ENCODE results near the gene SNCA.

DNA sequence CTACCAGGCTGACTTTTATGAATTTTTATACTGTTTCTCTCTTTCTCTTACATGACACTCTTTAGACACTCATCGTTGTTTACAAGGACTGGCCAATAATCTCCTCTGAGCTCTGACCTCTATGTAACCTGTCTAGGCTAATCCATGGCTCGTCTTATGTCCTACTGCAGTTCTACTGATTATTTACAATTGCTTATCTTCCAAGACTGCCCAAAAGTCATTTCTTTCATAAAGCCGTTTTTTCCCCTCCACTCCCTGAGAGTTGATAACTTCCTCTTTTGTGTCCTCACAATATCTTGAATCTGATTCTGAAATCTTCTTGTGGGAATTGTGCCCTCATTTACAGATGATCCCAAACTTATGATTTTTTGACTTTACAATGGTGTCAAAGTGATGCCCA, 18.3 kb upstream of the SNCA start:
- TF ChIP-seq, protein P1, sequence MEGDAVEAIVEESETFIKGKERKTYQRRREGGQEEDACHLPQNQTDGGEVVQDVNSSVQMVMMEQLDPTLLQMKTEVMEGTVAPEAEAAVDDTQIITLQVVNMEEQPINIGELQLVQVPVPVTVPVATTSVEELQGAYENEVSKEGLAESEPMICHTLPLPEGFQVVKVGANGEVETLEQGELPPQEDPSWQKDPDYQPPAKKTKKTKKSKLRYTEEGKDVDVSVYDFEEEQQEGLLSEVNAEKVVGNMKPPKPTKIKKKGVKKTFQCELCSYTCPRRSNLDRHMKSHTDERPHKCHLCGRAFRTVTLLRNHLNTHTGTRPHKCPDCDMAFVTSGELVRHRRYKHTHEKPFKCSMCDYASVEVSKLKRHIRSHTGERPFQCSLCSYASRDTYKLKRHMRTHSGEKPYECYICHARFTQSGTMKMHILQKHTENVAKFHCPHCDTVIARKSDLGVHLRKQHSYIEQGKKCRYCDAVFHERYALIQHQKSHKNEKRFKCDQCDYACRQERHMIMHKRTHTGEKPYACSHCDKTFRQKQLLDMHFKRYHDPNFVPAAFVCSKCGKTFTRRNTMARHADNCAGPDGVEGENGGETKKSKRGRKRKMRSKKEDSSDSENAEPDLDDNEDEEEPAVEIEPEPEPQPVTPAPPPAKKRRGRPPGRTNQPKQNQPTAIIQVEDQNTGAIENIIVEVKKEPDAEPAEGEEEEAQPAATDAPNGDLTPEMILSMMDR (IDR thresholded peaks at IDR 0.05), result no peak
- TF ChIP-seq POLR2A (IDR thresholded peaks at IDR 0.05), result no peak
